ENCODE measurements around the gene PPP1R11. TPM values are rescaled to one million over a fixed set of nuclear protein-coding genes. Genes with fewer than 3 reads are reported as not detected.

PPP1R11 gene
- total and polyA plus RNA-seq, 7 donors = 36.8 to 144 (median 45.7) TPM

DNA sequence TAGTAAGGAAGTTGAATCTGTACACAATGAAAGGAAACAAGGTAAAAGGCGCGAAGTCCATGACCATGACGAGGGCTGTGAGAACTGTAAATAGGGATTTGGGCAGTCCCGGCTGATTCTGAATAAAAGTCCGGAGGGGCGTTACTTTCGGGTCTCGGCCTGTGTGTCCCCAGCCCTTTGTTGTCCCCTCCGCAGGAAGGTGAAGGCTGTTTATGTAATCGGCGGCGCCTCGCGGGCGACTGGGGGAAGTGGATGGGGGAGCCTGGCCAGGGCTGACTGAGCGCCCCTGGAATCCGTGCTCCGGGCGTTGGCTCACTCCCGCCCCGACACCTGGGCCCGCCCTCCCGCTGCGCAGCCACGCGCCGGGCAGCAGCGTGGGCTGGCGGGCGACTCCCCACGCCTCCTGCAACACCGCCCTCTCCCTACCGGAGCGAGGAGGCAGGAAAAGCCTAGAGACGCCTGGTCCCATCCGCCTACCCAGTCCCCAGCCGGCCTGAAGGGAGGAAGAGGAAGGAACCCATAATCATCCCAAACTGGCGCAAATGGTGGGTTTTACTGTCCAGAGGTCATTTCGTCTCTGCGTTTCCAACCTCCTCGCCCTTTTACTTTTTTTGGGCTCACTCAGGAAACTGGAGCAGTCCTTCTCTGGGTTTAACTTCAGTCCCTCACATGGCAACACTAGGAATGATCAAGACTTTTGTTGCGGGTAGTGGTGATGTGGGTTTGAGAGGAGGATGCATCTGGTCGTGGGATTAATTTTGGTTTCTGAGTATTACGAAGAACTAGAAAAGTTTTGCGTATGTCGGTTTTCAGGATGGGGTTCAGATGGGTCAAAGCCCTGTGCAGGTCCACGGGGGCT is 33.8 kb downstream of the PPP1R11 start:
- Histone ChIP-seq H3K36me3 (no peaks in the 10 kb centered on the region), H3K27me3 (peaks cover 21 to 63% (median 43%) of the 10 kb centered on the region in 3 donors), H3K4me3 (peak overlapping the region in 3 of 4 donors; percentile 34 to 51 (median 45)), H3K4me1 (peaks cover 0 to 36% (median 32%) of the 10 kb centered on the region in 4 donors), H3K9me3 (no peaks in the 10 kb centered on the region), H3K27ac (no peak overlapping the region)
- WGBS, 2 donors = 1% methylated on average over 47 of the region's 47 CpGs
- intact Hi-C loops (cut with DNase I) = loop anchor here (5.0 to 10.0 kb wide), 4 partner anchors 34 to 256 kb away; partner anchors contain the start of genes PPP1R11, RPP21 and TRIM26
- TF ChIP-seq EP300 (IDR thresholded peaks at IDR 0.05) (no peak), POLR2AphosphoS5 (IDR thresholded peaks at IDR 0.05) (no peak), POLR2A (IDR thresholded peaks at IDR 0.05) (peak in 1 of 2 donors; percentile 40)
- TF ChIP-seq, protein P1, sequence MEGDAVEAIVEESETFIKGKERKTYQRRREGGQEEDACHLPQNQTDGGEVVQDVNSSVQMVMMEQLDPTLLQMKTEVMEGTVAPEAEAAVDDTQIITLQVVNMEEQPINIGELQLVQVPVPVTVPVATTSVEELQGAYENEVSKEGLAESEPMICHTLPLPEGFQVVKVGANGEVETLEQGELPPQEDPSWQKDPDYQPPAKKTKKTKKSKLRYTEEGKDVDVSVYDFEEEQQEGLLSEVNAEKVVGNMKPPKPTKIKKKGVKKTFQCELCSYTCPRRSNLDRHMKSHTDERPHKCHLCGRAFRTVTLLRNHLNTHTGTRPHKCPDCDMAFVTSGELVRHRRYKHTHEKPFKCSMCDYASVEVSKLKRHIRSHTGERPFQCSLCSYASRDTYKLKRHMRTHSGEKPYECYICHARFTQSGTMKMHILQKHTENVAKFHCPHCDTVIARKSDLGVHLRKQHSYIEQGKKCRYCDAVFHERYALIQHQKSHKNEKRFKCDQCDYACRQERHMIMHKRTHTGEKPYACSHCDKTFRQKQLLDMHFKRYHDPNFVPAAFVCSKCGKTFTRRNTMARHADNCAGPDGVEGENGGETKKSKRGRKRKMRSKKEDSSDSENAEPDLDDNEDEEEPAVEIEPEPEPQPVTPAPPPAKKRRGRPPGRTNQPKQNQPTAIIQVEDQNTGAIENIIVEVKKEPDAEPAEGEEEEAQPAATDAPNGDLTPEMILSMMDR (IDR thresholded peaks at IDR 0.05) = no peak
- DNase-seq = no peak

DNA sequence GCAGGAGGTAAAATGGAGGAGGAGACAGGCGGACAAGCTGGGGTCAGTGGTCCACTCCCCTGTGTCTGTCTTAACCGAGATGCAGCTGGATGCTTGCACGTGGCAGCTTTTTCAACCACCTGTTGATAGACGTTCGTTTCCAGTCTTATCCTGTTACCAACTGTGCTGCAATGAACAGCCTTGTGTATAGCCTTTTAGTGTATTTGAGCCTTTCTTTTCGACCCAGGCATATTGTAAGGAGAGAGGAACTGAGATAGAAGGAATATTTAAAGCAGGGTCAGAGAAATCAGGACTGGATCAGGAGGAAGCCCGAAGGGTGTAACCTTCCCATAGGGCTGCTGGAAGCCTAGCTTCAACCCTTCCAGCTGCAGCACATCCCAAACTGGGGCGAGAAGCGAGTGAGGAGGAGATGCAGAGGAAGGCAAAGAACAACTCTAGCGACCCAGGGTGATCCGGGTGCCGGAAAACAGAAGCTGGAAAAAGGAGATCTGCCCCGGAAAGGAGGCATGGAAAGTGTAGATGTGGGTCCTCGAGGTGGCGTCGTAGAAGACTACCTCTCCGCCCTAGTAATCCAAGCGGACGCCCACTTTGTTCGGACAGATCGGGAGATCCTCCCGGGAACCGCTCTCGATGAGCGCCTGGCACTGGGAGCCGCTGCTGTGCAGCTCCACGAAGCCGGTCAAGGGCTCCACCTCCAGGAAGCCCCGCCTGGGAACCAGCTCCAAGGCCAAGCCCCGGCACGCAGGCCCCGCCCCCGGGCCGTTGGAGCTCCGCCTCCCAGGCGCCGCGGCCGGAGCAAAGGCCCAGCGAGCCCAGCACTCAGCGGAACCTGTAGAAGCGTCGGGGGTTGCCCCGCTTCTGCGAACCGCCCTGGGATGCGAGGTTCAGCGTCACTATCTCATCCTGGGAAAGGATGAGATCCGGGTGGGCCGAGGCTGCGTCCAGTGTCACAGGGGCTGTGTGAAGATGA is 34.7 kb downstream of the PPP1R11 start:
- H3K9me3 ChIP-seq = no peaks in the 10 kb centered on the region
- H3K27ac ChIP-seq = peak overlapping the region; percentile 59 to 77 (median 70)
- peak in 1 of 2 donors; percentile 55 for TF ChIP-seq POLR2A (IDR thresholded peaks at IDR 0.05)
- TF ChIP-seq POLR2AphosphoS5 (IDR thresholded peaks at IDR 0.05) = peak; percentile 49 to 78 (median 64)
- TF ChIP-seq, protein P1 (IDR thresholded peaks at IDR 0.05) = no peak
- no peak for TF ChIP-seq EP300 (IDR thresholded peaks at IDR 0.05)
- peak; percentile 95 for DNase-seq
- no peaks in the 10 kb centered on the region for H3K36me3 ChIP-seq
- H3K4me3 ChIP-seq = peak overlapping the region; percentile 16 to 51 (median 40)
- WGBS, 2 donors = 1 to 3% methylated on average over 51 of the region's 51 CpGs
- intact Hi-C loops (cut with DNase I) = loop anchor here (2.0 to 10.0 kb wide), 5 partner anchors 34 to 257 kb away; partner anchors contain the start of genes PPP1R11, RPP21 and TRIM26
- peaks cover 21 to 57% (median 40%) of the 10 kb centered on the region in 3 donors for H3K27me3 ChIP-seq
- H3K4me1 ChIP-seq = peaks cover 0 to 36% (median 32%) of the 10 kb centered on the region in 4 donors

DNA sequence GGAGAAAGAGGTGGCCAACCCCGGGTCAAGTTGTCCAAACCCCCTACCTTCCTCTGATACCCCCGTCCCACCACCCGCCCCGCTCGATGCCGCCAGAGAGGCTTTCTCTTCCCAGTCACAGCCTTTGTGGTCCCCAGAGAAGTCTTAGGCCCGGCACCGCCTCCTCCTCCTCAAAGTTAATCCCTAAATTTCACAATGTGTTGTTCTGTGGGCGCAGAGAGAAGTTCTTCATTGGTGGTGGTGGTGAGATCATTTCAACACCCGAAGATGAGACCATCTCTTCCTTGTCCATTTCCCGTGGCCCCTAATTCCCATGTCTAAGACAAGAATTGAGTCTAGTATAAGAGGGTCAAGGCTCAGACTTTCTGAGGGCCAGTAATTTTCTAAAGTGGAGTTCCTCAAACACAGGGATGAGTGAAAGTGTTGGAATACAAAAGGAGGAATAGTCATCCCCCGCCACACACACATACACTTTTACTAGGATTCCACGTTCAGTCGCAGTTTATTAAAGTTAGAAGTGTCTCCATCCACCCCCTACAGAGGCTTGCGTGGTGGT is 35.5 kb downstream of the PPP1R11 start:
- Histone ChIP-seq H3K4me3 (peak overlapping the region in 3 of 4 donors; percentile 34 to 51 (median 45)), H3K27ac (peak overlapping the region; percentile 59 to 77 (median 70)), H3K36me3 (no peaks in the 10 kb centered on the region), H3K9me3 (no peaks in the 10 kb centered on the region), H3K4me1 (peaks cover 0 to 36% (median 32%) of the 10 kb centered on the region in 4 donors), H3K27me3 (peaks cover 21 to 57% (median 39%) of the 10 kb centered on the region in 3 donors)
- peak; percentile 83 for DNase-seq
- TF ChIP-seq POLR2AphosphoS5 (IDR thresholded peaks at IDR 0.05) (no peak), EP300 (IDR thresholded peaks at IDR 0.05) (no peak)
- TF ChIP-seq, protein P1 (IDR thresholded peaks at IDR 0.05) = no peak
- intact Hi-C loops (cut with DNase I) = loop anchor here (2.0 to 10.0 kb wide), 5 partner anchors 35 to 258 kb away; partner anchors contain the start of genes PPP1R11, RPP21 and TRIM26
- 25 to 50% methylated on average over 15 of the region's 15 CpGs for WGBS, 2 donors
